Mucosa of rectum (tissue), 2 donors: Measurements from ENCODE around the gene FAM81A.
"Not testable (repeated sequence)": the region's sequence is repeated elsewhere in the genome, so short reads cannot be mapped to it uniquely, and the experiment has no call there.

Source experiments
- H3K27ac ChIP-seq, 2 donors: one replicate each; pipeline ENCODE4 v1.7.0; 2013; ENCODE audit warnings: inconsistent platforms in 2 of 2, low read depth in 2 of 2, low read length in 2 of 2
- H3K27me3 ChIP-seq, 2 donors: one replicate each; pipeline ENCODE4 v1.7.0; 2013; ENCODE audit warnings: low read length in 2 of 2; ENCODE audit not compliant: control insufficient read depth in 2 of 2, insufficient read depth in 2 of 2
- H3K36me3 ChIP-seq, 2 donors: one replicate each; pipeline ENCODE4 v1.7.0; 2013; ENCODE audit warnings: low read length in 2 of 2; ENCODE audit not compliant: control insufficient read depth in 2 of 2, insufficient read depth in 2 of 2
- H3K4me1 ChIP-seq, 2 donors: one replicate each; pipeline ENCODE4 v1.7.0; 2013; ENCODE audit warnings: low read length in 2 of 2, mild to moderate bottlenecking in 1 of 2; ENCODE audit not compliant: control insufficient read depth in 2 of 2, insufficient read depth in 2 of 2
- H3K4me3 ChIP-seq, 2 donors: one replicate each; pipeline ENCODE4 v1.7.0; 2013; ENCODE audit warnings: low read length in 2 of 2
- H3K9ac ChIP-seq, 2 donors: one replicate each; pipeline ENCODE4 v1.7.0; 2013; ENCODE audit warnings: low read length in 2 of 2, low read depth in 1 of 2, mild to moderate bottlenecking in 1 of 2
- H3K9me3 ChIP-seq, 2 donors: one replicate each; pipeline ENCODE4 v1.7.0; 2013; ENCODE audit warnings: low read length in 2 of 2; ENCODE audit not compliant: control insufficient read depth in 2 of 2
- donor health status: healthy.
- donor health status: Normal muscosa, but diverticular disease.

FAM81A gene

DNA sequence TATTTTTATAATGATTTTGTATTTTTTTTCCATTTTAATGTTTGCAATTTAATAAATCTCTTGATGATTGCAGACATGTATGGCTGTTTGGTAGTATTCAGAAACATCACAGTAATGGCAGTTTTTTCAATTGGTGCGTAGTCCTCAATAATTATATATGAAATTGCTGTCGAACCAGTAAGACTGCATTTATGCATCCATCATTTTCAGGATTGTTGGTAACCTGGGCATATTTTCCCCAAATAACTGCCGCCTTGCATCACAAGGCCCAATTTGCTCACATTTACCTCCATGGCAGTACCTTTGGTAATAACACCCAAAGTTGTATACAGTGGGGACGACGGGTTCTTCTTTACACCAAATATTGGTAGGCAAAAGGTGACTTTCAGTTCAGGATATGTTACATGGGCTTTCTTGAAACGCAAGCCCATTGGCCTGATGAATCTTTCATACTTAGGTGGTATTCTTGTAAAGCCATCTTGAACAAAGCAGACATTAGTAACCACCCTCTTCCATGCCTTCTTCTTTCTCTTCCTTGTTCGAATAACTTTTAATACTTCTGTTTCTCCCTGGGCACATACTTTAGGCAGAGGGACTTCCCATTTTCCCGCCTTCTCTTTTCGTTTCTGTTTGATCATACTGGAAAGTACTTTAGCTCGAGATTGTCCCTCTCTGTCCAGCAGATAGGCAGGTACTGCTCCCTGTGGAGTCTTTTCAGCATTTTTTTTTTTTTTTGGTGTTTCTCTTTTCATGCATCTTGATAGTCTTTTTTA lies 36.7 kb upstream of the FAM81A start:
- Histone ChIP-seq H3K4me3 (peak overlapping the region in 1 of 2 donors; percentile 9), H3K4me1 (peaks cover 10 to 12% of the 10 kb centered on the region in 2 donors), H3K27ac (peak overlapping the region in 1 of 2 donors; percentile 44)
- not testable (repeated sequence) for H3K27me3 ChIP-seq, H3K36me3 ChIP-seq, H3K9ac ChIP-seq, H3K9me3 ChIP-seq

DNA sequence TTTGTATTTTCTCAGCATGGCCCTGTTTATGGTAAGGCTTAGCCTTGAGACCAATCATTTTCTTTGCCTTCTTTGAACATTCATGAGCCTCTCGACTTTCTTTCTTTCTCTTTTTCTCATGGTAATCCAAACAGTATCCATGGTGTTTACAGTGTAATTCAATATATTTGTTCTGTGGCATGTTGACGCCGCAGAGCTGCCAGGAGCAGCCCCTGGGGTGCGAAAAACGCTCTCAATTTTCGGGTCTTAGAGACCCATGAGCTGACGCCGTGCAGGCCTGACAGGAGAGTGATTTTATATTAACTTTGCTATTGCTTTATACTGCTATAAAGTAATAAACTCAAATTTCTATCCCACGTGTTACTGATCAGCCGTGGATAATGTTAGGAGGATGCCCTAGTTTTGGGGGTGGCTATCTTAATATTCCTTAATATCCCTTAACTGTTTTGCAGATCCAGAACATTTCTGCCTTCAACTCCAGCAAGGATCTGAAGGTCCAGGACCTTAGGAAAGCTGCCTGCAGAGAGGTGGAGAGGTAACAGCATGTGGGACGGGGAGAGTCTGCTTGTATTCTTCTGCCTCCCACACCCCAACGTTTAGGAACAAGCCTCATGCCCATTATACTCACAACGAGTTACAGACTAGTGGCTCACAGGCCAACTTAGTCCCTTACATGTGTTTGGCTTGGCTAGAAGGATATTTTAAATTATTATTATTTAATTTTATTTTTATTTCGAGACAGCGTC lies 36.0 kb upstream of the FAM81A start:
- H3K4me3 ChIP-seq = peak overlapping the region in 1 of 2 donors; percentile 9
- H3K9ac ChIP-seq = peak overlapping the region in 1 of 2 donors; percentile 27

DNA sequence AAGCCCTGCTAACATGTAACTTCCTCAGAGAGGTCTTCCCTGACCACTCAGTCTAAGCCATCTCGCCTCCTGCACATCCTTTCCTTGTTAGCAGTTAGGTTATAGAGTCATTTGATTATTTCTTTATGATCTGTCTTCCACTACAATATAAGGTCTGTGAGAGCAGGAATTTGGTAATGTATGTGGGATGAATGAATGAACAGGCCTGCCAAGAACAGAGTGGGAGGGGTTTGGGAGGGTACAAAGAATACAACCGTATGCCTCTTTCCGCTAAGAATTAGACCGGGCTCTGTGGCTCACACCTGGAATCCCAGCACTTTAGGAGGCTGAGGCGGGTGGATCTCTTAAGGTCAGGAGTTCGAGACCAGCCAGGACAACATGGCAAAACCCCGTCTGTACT lies 32.9 kb upstream of the FAM81A start:
- Histone ChIP-seq H3K9me3 (no peaks in the 10 kb centered on the region), H3K9ac (no peak overlapping the region), H3K4me1 (peaks cover 15 to 18% of the 10 kb centered on the region in 2 donors), H3K27me3 (no peaks in the 10 kb centered on the region), H3K27ac (no peak overlapping the region), H3K4me3 (no peak overlapping the region), H3K36me3 (no peaks in the 10 kb centered on the region)

More for the DNA sequence above, 36.0 kb upstream of the FAM81A start:
- H3K36me3 ChIP-seq = no peaks in the 10 kb centered on the region
- H3K27ac ChIP-seq = peak overlapping the region; percentile 24 to 44
- no peaks in the 10 kb centered on the region for H3K9me3 ChIP-seq
- H3K4me1 ChIP-seq = peaks cover 10 to 16% of the 10 kb centered on the region in 2 donors
- no peaks in the 10 kb centered on the region for H3K27me3 ChIP-seq

DNA sequence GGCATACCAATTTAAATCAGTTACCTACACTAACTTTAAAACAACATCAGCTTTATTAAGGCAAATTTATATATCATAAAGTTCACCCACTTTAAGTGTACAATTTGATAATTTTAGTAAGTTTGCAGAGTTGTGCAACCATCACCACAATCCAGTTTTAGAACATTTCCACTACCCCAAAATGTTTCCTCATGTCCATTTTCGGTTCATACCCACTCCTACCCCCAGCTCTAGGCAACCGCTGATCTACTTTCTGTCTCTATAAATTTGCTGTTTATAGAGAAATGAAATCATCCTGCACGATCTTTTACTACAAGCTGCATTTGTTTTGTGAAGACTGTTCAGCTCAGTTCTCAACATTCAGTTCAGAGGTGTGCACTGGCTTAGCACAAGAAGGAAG lies 31.5 kb upstream of the FAM81A start:
- Histone ChIP-seq H3K4me3 (no peak overlapping the region), H3K27me3 (no peaks in the 10 kb centered on the region), H3K4me1 (peaks cover 17 to 23% of the 10 kb centered on the region in 2 donors), H3K9ac (no peak overlapping the region), H3K27ac (no peak overlapping the region), H3K36me3 (no peaks in the 10 kb centered on the region), H3K9me3 (no peaks in the 10 kb centered on the region)

DNA sequence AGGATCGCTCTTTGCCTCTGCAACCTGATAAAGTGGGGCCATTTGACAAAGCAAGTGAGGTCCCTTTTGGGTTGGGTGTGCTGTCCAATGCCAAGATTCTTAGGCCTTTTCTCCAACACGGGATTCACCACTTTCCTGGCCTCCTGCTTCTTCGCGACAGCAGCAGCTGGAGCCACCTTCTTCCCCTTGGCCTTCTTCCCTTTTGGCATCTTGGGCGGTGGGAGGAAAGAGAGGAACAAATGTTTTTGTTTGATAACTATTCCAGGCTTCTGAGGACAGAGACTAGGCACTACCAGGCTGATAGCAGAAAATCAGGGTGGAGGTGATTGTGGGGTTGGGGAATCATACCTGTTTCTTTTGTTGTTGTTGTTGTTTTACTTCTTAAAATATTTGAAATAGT lies 30.0 kb upstream of the FAM81A start:
- Histone ChIP-seq H3K27me3 (no peaks in the 10 kb centered on the region), H3K4me3 (no peak overlapping the region), H3K9ac (no peak overlapping the region), H3K27ac (no peak overlapping the region), H3K4me1 (peaks cover 17 to 26% of the 10 kb centered on the region in 2 donors), H3K36me3 (no peaks in the 10 kb centered on the region), H3K9me3 (no peaks in the 10 kb centered on the region)

DNA sequence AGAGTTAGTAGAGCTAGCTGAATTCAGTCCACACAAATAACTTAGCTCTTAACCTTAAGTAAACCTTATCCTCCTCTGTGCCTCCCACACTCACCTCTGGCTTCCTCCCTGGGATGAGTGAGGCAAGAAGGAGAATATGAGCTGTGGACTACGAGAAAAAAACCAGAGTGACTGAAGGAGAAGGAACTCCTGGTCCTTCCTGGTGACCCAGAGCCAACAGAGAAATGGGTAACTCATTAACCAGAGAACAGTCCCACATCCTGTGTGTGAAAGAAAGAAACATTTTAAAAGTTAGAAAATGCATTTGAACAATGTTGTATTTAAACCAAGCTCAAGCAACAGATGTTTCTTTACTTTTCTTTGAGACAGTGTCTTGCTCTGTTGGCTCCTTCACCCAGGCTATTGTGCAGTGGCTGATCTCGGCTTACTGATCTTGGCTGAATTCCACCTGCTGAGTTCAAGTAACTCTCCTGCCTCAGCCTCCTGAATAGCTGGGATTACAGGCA lies 27.5 kb upstream of the FAM81A start:
- Histone ChIP-seq H3K27ac (peak overlapping the region; percentile 74 to 77), H3K36me3 (no peaks in the 10 kb centered on the region), H3K9me3 (no peaks in the 10 kb centered on the region), H3K4me1 (peaks cover 22 to 34% of the 10 kb centered on the region in 2 donors), H3K27me3 (no peaks in the 10 kb centered on the region), H3K4me3 (peak overlapping the region in 1 of 2 donors; percentile 50), H3K9ac (peak overlapping the region; percentile 1 to 37)

DNA sequence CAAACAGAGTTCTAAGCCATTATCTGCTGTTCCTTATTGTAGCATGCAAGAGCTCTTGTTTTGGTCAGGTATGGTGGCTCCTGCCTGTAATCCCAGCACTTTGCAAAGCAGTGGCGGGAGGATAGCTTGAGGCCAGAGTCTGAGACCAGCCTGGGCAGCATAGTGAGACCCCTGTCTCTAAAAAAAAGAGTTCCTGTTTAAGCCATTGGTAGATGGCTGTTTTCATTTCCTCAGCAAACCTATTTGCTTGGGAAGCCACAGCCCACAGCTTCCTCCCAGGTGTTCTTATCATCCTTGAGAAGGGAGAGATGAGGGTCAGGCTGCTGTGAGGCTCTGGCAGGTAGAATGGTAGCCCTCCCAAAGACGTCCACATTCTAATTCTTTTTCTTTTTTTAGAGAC lies 24.4 kb upstream of the FAM81A start:
- no peaks in the 10 kb centered on the region for H3K9me3 ChIP-seq
- peaks cover 22 to 31% of the 10 kb centered on the region in 2 donors for H3K4me1 ChIP-seq
- no peak overlapping the region for H3K9ac ChIP-seq
- no peaks in the 10 kb centered on the region for H3K36me3 ChIP-seq
- no peaks in the 10 kb centered on the region for H3K27me3 ChIP-seq
- H3K27ac ChIP-seq = peak overlapping the region; percentile 28 to 67
- no peak overlapping the region for H3K4me3 ChIP-seq

DNA sequence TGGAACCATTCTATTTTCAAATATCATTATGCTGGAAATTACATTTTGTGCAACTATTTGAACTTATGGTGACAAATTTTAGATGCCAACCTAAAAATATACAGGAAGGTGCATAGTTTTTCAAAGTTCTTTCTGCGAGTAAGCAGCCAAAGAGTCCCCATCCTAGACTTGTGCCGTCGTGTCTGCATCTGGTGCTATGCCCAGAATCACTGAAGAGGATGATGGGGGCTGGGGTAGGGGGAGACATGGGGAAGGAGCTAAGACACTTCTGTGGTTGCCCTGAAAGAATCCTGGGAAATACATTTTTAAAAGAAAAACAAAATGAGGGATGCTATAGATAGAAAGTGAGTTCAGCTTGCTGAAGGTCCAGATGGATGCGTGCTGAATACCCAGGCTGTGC lies 21.2 kb upstream of the FAM81A start:
- Histone ChIP-seq H3K27me3 (no peaks in the 10 kb centered on the region), H3K36me3 (no peaks in the 10 kb centered on the region), H3K4me1 (peaks cover 12 to 17% of the 10 kb centered on the region in 2 donors), H3K4me3 (no peak overlapping the region), H3K27ac (no peak overlapping the region), H3K9me3 (no peaks in the 10 kb centered on the region), H3K9ac (no peak overlapping the region)

DNA sequence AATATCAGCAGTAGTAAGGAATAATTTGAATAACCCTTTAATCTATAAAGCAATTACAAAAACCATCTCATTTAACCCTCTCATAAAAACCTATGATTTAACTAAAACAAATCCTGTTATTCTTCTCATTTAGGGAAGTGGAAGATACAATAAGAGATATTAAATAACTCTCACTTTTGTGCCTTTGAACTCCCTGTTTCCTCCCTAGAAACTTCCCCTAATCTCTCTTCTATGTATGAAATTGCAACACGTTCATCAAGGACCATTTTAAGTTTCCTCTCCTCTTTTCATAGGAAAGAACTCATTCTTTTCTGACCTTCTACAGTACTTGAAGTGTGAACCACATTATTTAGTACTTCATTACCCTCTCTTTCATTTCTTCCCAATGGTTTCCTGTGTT lies 18.8 kb upstream of the FAM81A start:
- H3K9ac ChIP-seq = no peak overlapping the region
- H3K4me3 ChIP-seq = no peak overlapping the region
- H3K27ac ChIP-seq = no peak overlapping the region
- H3K36me3 ChIP-seq = no peaks in the 10 kb centered on the region
- H3K4me1 ChIP-seq = no peaks in the 10 kb centered on the region
- H3K27me3 ChIP-seq = no peaks in the 10 kb centered on the region
- H3K9me3 ChIP-seq = no peaks in the 10 kb centered on the region

DNA sequence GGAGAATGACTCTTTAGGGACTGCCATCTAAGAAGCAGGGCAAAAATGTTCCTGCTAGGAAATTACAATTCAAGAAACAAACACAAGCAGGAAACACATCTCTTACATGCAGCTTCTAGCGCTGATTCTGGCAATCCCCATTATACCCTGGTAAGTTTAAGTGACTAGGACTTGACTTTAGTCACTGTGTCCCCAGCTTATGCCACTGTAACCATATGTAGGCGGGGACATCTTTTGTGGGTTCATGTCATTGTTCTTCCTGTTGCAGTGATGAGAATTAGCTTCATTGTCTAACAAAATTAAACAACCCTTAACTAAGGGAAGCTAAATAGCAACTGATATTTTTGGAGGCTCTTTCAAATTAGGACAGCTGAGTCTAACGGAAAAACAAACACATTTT lies 17.9 kb upstream of the FAM81A start:
- no peaks in the 10 kb centered on the region for H3K9me3 ChIP-seq
- H3K27me3 ChIP-seq = no peaks in the 10 kb centered on the region
- H3K36me3 ChIP-seq = no peaks in the 10 kb centered on the region
- no peaks in the 10 kb centered on the region for H3K4me1 ChIP-seq
- no peak overlapping the region for H3K4me3 ChIP-seq
- no peak overlapping the region for H3K27ac ChIP-seq
- H3K9ac ChIP-seq = no peak overlapping the region
